Measurements from ENCODE around the gene KCNG4. TPM values are rescaled to one million over a fixed set of nuclear protein-coding genes. Genes with fewer than 3 reads are reported as not detected.

KCNG4 gene
- polyA plus RNA-seq, 3 donors from 2014 or later = not detected

DNA sequence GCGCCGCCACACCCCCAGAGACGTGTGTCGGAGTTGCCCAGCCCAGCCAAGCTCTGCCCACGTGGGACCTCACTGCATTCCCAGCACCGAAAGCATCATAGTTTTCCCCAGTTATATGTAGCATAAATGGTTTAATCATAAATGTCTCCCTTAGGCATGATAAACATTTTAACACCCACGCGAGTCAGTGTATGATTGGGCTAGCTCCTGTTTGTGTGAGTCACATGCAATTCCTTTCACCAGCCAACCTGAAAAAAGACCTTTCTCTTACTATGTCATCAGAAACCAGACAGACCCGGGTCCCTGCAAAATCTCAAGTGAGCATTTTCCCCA lies 62.1 kb downstream of the KCNG4 start:
- Mint-ChIP-seq H3K4me3 (no peak overlapping the region), H3K27ac (peak overlapping the region in 3 of 6 donors; percentile 21 to 67 (median 64)), H3K27me3 (ENCODE audit: low read depth in 3 of 3) (no peaks in the 10 kb centered on the region), H3K4me1 (peaks cover 0 to 5% of the 10 kb centered on the region in 2 donors), H3K9me3 (no peaks in the 10 kb centered on the region), H3K36me3 (peaks cover 0 to 7% (median 7%) of the 10 kb centered on the region in 3 donors)
- DNase-seq = no peak

DNA sequence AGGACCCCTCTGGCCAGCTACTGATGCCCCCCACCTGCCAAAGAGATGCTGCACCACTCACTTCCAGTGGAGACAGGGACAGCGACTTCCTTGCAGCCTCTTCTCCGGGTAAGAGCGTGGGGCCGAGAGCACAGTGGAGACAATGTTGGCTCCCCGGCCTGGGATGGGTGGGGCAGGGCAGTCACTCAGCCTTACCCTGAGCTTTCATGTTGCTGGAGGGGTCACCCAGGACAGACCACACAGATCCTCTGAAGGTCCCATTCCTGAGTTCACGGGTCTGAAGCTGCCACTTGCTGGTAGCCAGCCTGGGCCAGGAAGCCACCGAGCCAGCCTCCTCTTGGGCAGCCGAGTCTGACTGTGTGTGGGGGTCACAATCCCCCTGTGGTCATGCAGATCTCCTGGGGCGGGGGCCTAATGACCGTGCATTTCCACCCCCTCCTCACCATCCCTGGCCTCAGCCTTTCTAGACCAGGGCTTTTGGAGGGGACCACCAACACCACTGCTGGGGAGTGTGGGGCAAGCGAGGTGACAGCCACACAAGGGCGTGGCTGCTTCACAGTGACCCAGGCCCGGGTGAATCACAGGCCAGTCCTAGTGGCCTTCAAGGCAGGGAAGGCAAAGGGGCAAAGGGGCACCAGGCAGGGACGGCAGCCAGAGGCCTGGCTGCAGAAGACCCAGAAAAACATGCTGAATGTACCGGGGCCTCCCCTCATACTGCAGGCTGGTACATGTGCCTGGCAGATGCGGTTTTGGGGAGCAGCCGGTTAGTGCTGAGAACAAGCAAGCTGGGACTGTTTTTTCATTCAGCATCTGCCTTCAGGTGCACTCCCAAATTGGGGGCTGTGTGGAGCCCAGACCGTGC lies 63.4 kb downstream of the KCNG4 start:
- Mint-ChIP-seq H3K36me3 (peaks cover 0 to 5% (median 4%) of the 10 kb centered on the region in 3 donors), H3K27me3 (ENCODE audit: low read depth in 3 of 3) (no peaks in the 10 kb centered on the region), H3K4me3 (no peak overlapping the region), H3K9me3 (no peaks in the 10 kb centered on the region), H3K27ac (no peak overlapping the region), H3K4me1 (peaks cover 0 to 5% of the 10 kb centered on the region in 2 donors)
- no peak for DNase-seq

GRCh38 chr16:84175350-84176081 lies 64.3 kb downstream of the KCNG4 start:
- DNase-seq = peak in 1 of 3 donors; percentile 35
- H3K4me3 Mint-ChIP-seq = no peak overlapping the region
- peak overlapping the region in 1 of 6 donors; percentile 4 for H3K27ac Mint-ChIP-seq

DNA sequence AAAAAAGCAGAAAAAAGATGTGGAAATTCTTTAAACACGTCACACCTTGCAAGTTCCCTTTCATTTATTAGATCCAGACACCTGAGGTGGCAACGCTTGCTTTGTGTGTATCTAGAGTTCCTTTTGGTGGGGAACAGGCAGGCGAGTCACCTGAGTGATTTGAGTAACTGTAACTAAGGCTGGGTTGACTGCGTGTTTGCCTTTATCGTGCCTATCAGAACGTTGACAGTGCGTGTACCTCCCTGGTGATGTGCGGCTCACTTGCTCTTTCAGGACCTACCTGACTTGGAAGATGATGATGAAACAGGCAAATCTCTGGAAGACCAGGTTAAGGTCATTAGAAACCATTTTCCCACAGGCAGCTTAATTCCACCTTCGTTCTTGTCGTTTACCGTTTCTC lies 65.4 kb downstream of the KCNG4 start:
- peaks cover 0 to 7% (median 6%) of the 10 kb centered on the region in 3 donors for H3K27me3 Mint-ChIP-seq (ENCODE audit: low read depth in 3 of 3)
- H3K4me3 Mint-ChIP-seq = no peak overlapping the region
- H3K4me1 Mint-ChIP-seq = peaks cover 0 to 5% of the 10 kb centered on the region in 2 donors
- DNase-seq = no peak
- H3K36me3 Mint-ChIP-seq = peaks cover 0 to 5% (median 4%) of the 10 kb centered on the region in 3 donors
- H3K9me3 Mint-ChIP-seq = no peaks in the 10 kb centered on the region
- no peak overlapping the region for H3K27ac Mint-ChIP-seq

More at GRCh38 chr16:84175350-84176081, 64.3 kb downstream of the KCNG4 start:
- Mint-ChIP-seq H3K36me3 (peaks cover 0 to 5% (median 4%) of the 10 kb centered on the region in 3 donors), H3K4me1 (peaks cover 0 to 5% of the 10 kb centered on the region in 2 donors), H3K9me3 (no peaks in the 10 kb centered on the region), H3K27me3 (ENCODE audit: low read depth in 3 of 3) (no peaks in the 10 kb centered on the region)

DNA sequence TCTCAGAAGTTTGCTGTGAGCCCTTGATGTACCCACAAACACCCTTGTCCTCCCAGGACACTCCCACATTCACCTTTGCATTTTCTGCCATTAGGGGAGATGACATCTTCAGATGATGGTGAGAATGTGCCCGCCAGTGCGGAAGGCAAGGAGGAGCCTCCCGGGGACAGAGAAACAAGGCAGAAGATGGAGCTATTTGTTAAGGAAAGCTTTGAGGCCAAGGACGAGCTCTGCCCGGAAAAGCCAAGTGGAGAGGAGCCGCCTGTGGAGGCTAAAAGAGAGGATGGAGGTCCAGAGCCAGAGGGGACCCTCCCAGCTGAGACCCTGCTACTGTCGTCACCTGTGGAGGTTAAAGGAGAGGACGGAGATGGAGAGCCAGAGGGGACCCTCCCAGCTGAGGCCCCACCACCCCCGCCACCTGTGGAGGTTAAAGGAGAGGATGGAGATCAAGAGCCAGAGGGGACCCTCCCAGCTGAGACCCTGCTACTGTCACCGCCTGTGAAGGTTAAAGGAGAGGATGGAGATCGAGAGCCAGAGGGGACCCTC lies 70.0 kb downstream of the KCNG4 start:
- peaks cover 0 to 14% (median 7%) of the 10 kb centered on the region in 3 donors for H3K27me3 Mint-ChIP-seq (ENCODE audit: low read depth in 3 of 3)
- no peaks in the 10 kb centered on the region for H3K36me3 Mint-ChIP-seq
- H3K4me3 Mint-ChIP-seq = no peak overlapping the region
- H3K9me3 Mint-ChIP-seq = no peaks in the 10 kb centered on the region
- H3K27ac Mint-ChIP-seq = peak overlapping the region in 1 of 6 donors; percentile 50
- DNase-seq = no peak
- no peaks in the 10 kb centered on the region for H3K4me1 Mint-ChIP-seq

Other genes starting within 250 kb of the KCNG4 start
- gene SLC38A8, start 197.2 kb downstream of the KCNG4 start, polyA plus RNA-seq = not detected
- gene MBTPS1, start 123.1 kb downstream of the KCNG4 start, polyA plus RNA-seq = 10 to 100 TPM; 34.9 to 49.6 (median 48.0) TPM
- 10 to 100 TPM in 2 of 3 donors, 1 to 10 TPM in 1; 6.9 to 13.8 (median 12.2) TPM for gene HSDL1, start 94.8 kb downstream of the KCNG4 start, polyA plus RNA-seq
- 1 to 10 TPM in 1 of 3 donors, not detected in 2; 2.6 TPM for gene DNAAF1, start 94.7 kb downstream of the KCNG4 start, polyA plus RNA-seq
- gene TAF1C, start 53.0 kb downstream of the KCNG4 start, polyA plus RNA-seq = 1 to 10 TPM; 3.3 to 8.6 (median 8.2) TPM
- under 1 TPM in 1 of 3 donors, not detected in 2; 0.46 TPM for gene ADAD2, start 48.9 kb downstream of the KCNG4 start, polyA plus RNA-seq
- gene WFDC1, start 54.9 kb upstream of the KCNG4 start, polyA plus RNA-seq = not detected
- gene ATP2C2, start 128.5 kb upstream of the KCNG4 start, polyA plus RNA-seq = not detected

Data from immature natural killer cell (primary cell).